GM19467 (cell line): ENCODE results near the gene KCTD14.
A peak's percentile ranks its signal among the peaks of the same experiment; 100 is the strongest.
"Not testable (repeated sequence)": the region's sequence is repeated elsewhere in the genome, so short reads cannot be mapped to it uniquely, and the experiment has no call there.

ENCODE experiments used
- ATAC-seq: cut with Tn5 transposase; IDR thresholded peaks from one replicate; pipeline ENCODE4 v1.9.1; 2021; ENCODE audit warnings: mild to moderate bottlenecking, moderate library complexity; ENCODE audit not compliant: unreplicated experiment

Gene KCTD14

GRCh38 chr11:78025378-78025777 lies 2.3 kb upstream of the KCTD14 start:
- no peak for ATAC-seq

- no peak for ATAC-seq
These were observed 350 bp upstream of the KCTD14 start for GRCh38 chr11:78023426-78023825.

- ATAC-seq: no peak
These were observed 1.5 kb downstream of the KCTD14 start for GRCh38 chr11:78021611-78022010.

GRCh38 chr11:78020246-78020645 lies 2.8 kb downstream of the KCTD14 start:
- no peak for ATAC-seq

- no peak for ATAC-seq
These were observed 3.3 kb downstream of the KCTD14 start for GRCh38 chr11:78019808-78020207.

- ATAC-seq: no peak
These were observed 7.2 kb downstream of the KCTD14 start for GRCh38 chr11:78015878-78016277.

- not testable (repeated sequence) for ATAC-seq
These were observed 8.0 kb downstream of the KCTD14 start for GRCh38 chr11:78014937-78015520.

- no peak for ATAC-seq
These were observed 11.8 kb downstream of the KCTD14 start for GRCh38 chr11:78011301-78011700.

- no peak for ATAC-seq
These were observed 12.3 kb downstream of the KCTD14 start for GRCh38 chr11:78010755-78011154.

- no peak for ATAC-seq
These were observed 12.8 kb downstream of the KCTD14 start for GRCh38 chr11:78010304-78010703.

- no peak for ATAC-seq
These were observed 14.0 kb downstream of the KCTD14 start for GRCh38 chr11:78009062-78009461.

- peak; percentile 65 for ATAC-seq
These were observed 22.9 kb downstream of the KCTD14 start for GRCh38 chr11:78000193-78000592.

GRCh38 chr11:77999446-78000030 lies 23.5 kb downstream of the KCTD14 start:
- ATAC-seq: no peak

- ATAC-seq: peak; percentile 98
These were observed 28.4 kb downstream of the KCTD14 start, which contains the start of gene INTS4 for GRCh38 chr11:77994434-77995362. TSS of gene INTS4 (minus strand) at chr11:77994668. CDS start at chr11:77994643, 25 bp downstream.

- no peak for ATAC-seq
These were observed 29.2 kb downstream of the KCTD14 start for GRCh38 chr11:77993902-77994301.

GRCh38 chr11:77990981-77991380 lies 32.1 kb downstream of the KCTD14 start:
- ATAC-seq: no peak

- not testable (repeated sequence) for ATAC-seq
These were observed 36.6 kb downstream of the KCTD14 start for GRCh38 chr11:77986456-77986855.

- ATAC-seq: no peak
These were observed 41.6 kb downstream of the KCTD14 start for GRCh38 chr11:77981346-77981947.

- peak; percentile 53 for ATAC-seq
These were observed 54.7 kb downstream of the KCTD14 start for GRCh38 chr11:77968337-77968736.

GRCh38 chr11:77967753-77968152 lies 55.3 kb downstream of the KCTD14 start:
- ATAC-seq: no peak

GRCh38 chr11:77967121-77967520 lies 56.0 kb downstream of the KCTD14 start:
- no peak for ATAC-seq
